GM12878 (cell line): ENCODE data around the gene PNLDC1. TPM values are rescaled to one million over a fixed set of nuclear protein-coding genes. Genes with fewer than 3 reads are reported as not detected.

Experiments used
- ETV6 ChIP-seq, 2 experiments: fragments of 450-650 bp in 1 of 2; IDR thresholded peaks in 1 of 2; conservative IDR thresholded peaks in 1 of 2; 2 replicates each; pipeline ENCODE4 v1.6.1; 2014; ENCODE audit warnings: antibody characterized with exemption in 1 of 2, borderline replicate concordance in 1 of 2, low read depth in 1 of 2, mild to moderate bottlenecking in 1 of 2, moderate library complexity in 1 of 2
- FOXK2 ChIP-seq: fragments of 450-650 bp; IDR thresholded peaks from 2 replicates; pipeline ENCODE4 v1.6.1; 2017; ENCODE audit warnings: mild to moderate bottlenecking, moderate library complexity
- GABPA ChIP-seq: IDR thresholded peaks from 2 replicates; pipeline ENCODE4 v1.6.1; 2014; ENCODE audit warnings: antibody characterized with exemption, low read depth, mild to moderate bottlenecking, inconsistent platforms
- HDAC6 ChIP-seq: fragments of 200-600 bp; sonication (generic); IDR thresholded peaks from one replicate; pipeline ENCODE4 v1.8.0; 2017; ENCODE audit warnings: antibody characterized with exemption; ENCODE audit not compliant: unreplicated experiment
- KAT2A ChIP-seq: conservative IDR thresholded peaks from 2 replicates; pipeline ENCODE4 v1.6.1; 2011; ENCODE audit warnings: low read depth, low read length; ENCODE audit not compliant: control insufficient read depth
- KLF5 ChIP-seq: fragments of 450-650 bp; IDR thresholded peaks from 2 replicates; pipeline ENCODE4 v1.6.1; 2014; ENCODE audit warnings: mild to moderate bottlenecking; ENCODE audit not compliant: partially characterized antibody
- NFXL1 ChIP-seq: fragments of 450-650 bp; IDR thresholded peaks from 2 replicates; pipeline ENCODE4 v1.6.1; 2017; ENCODE audit warnings: antibody characterized with exemption, mild to moderate bottlenecking, borderline replicate concordance
- PKNOX1 ChIP-seq: fragments of 450-650 bp; IDR thresholded peaks from 2 replicates; pipeline ENCODE4 v1.6.1; 2016; ENCODE audit warnings: mild to moderate bottlenecking
- POLR2AphosphoS5 ChIP-seq: IDR thresholded peaks from 2 replicates; pipeline ENCODE4 v1.6.1; 2011; ENCODE audit warnings: mild to moderate bottlenecking, low read length, inconsistent platforms
- RAD21 ChIP-seq: IDR thresholded peaks from 2 replicates; pipeline ENCODE4 v1.6.1; 2011; ENCODE audit warnings: mild to moderate bottlenecking, low read depth, low read length, moderate library complexity; ENCODE audit not compliant: insufficient read depth
- RFX5 ChIP-seq: IDR thresholded peaks from 2 replicates; pipeline ENCODE4 v1.6.1; 2011; ENCODE audit warnings: low read depth, low read length, improper control_type of control experiment
- SMAD5 ChIP-seq: IDR thresholded peaks from 2 replicates; pipeline ENCODE4 v1.6.1; 2016; ENCODE audit warnings: antibody characterized with exemption, low read depth
- YY1 ChIP-seq: IDR thresholded peaks from 2 replicates; pipeline ENCODE4 v1.6.1; 2011; ENCODE audit warnings: low read depth, mild to moderate bottlenecking, low read length
- ZBTB11 ChIP-seq: fragments of 450-650 bp; formaldehyde crosslinking; IDR thresholded peaks from 2 replicates; pipeline ENCODE4 v1.5.0; 2022; ENCODE audit warnings: mild to moderate bottlenecking, missing genetic modification characterization
- ZBTB40 ChIP-seq: fragments of 450-650 bp; IDR thresholded peaks from 2 replicates; pipeline ENCODE4 v1.6.1; 2016; ENCODE audit warnings: mild to moderate bottlenecking, moderate library complexity, borderline replicate concordance
- ZNF687 ChIP-seq: fragments of 450-650 bp; IDR thresholded peaks from 2 replicates; pipeline ENCODE4 v1.6.1; 2017; ENCODE audit warnings: mild to moderate bottlenecking, moderate library complexity
- polyA plus RNA-seq, 11 experiments: library from polyadenylated mRNA; depleted of rRNA in 4 of 11; unstranded in 6 of 11; stranded (reverse) in 5 of 11; fragments of >200 nt; fragmentation: Nextera tagmentation in 4 of 11; fragmentation: Illumina TruSeq in 1 of 11; extraction: Ambion mirVana in 4 of 11; extraction: Trizol in 1 of 11; gene quantifications; 1 replicate in 1 of 11; 2 replicates in 10 of 11; pipeline versions ENCODE4 v1.2.1 to v1.2.3, GENCODE V29; 2011 to 2016; ENCODE audit warnings: inconsistent platforms in 2 of 11, missing spikeins in 2 of 11, low read depth in 1 of 11
- total RNA-seq, 4 experiments: library from RNA; depleted of rRNA in 3 of 4; stranded (reverse); fragments of >200 nt in 3 of 4; fragmentation: Illumina TruSeq in 1 of 4; extraction: Trizol in 1 of 4; gene quantifications; 2 replicates each; pipeline versions ENCODE4 v1.2.1 to v1.2.3, GENCODE V29; 2013 to 2021

Gene PNLDC1
- total and polyA plus RNA-seq, 10 of the 15 experiments (the other 5 are each of a cell fraction or from before 2014, with no cell fraction given), result 0.06 to 0.25 (median 0.09) TPM; not detected in 2

- peak; percentile 74 for TF ChIP-seq RFX5
- no peak for TF ChIP-seq NFXL1
- peak; percentile 69 for TF ChIP-seq SMAD5
- TF ChIP-seq PKNOX1, result peak; percentile 99
- peak; percentile 62; the same call in 1 of the 2 replicates for TF ChIP-seq ZNF687
- peak; percentile 82 for TF ChIP-seq GABPA
- TF ChIP-seq RAD21, result no peak
- peak; percentile 82 for TF ChIP-seq POLR2AphosphoS5
- TF ChIP-seq ZBTB11 (CRISPR knock-in tag), result no peak
- TF ChIP-seq ETV6 (conservative IDR thresholded peaks at IDR 0.05 in 1 of 2, IDR thresholded peaks at IDR 0.05 in 1 of 2; ENCODE audit: borderline replicate concordance in 1 of 2, low read depth in 1 of 2), result no peak
- TF ChIP-seq FOXK2, result peak; percentile 73
- TF ChIP-seq KLF5, result peak; percentile 8
- no peak for TF ChIP-seq HDAC6
- TF ChIP-seq ZBTB40, result peak; percentile 75
- no peak for TF ChIP-seq KAT2A
- peak; percentile 79 for TF ChIP-seq YY1
Observed at GRCh38 chr6:159790149-159790955, 9.7 kb upstream of the PNLDC1 start, which contains the start of gene MRPL18 (continued).
